ENCODE measurements around the gene PRRC2B. TPM values are rescaled to one million over a fixed set of nuclear protein-coding genes. Genes with fewer than 3 reads are reported as not detected.
A peak's percentile ranks its signal among the peaks of the same experiment; 100 is the strongest.
"Not testable (repeated sequence)": the region's sequence is repeated elsewhere in the genome, so short reads cannot be mapped to it uniquely, and the experiment has no call there.

PRRC2B gene
- total RNA-seq, 2 experiments from 2014 or later = 157 to 171 TPM

- intact Hi-C loops (cut with micrococcal nuclease) = no loop called here
- no peaks in the 10 kb centered on the region for H3K27me3 Mint-ChIP-seq (ENCODE audit: low read depth)
- peaks cover 24% of the 10 kb centered on the region for H3K4me1 Mint-ChIP-seq (ENCODE audit: low read depth)
- no peak overlapping the region for H3K27ac Mint-ChIP-seq
- H3K9me3 Mint-ChIP-seq = peaks cover 1% of the 10 kb centered on the region
- DNase-seq = no peak
- H3K4me3 Mint-ChIP-seq = no peak overlapping the region
- CTCF ChIA-PET = interaction anchor here (0.7 kb wide), 1 partner anchor 1069 kb away, joined by 3 read pairs; no protein-coding TSS in a partner anchor
- peaks cover 1% of the 10 kb centered on the region for H3K36me3 Mint-ChIP-seq (ENCODE audit: low read depth)
These were observed 140.9 kb downstream of the PRRC2B start for GRCh38 chr9:131534721-131535237.

- CTCF ChIA-PET = no interaction called here
- DNase-seq = no peak
- no peaks in the 10 kb centered on the region for H3K27me3 Mint-ChIP-seq (ENCODE audit: low read depth)
- peaks cover 2% of the 10 kb centered on the region for H3K36me3 Mint-ChIP-seq (ENCODE audit: low read depth)
- peaks cover 8% of the 10 kb centered on the region for H3K9me3 Mint-ChIP-seq
- H3K27ac Mint-ChIP-seq = no peak overlapping the region
- intact Hi-C loops (cut with micrococcal nuclease) = no loop called here
- no peak overlapping the region for H3K4me3 Mint-ChIP-seq
- peaks cover 25% of the 10 kb centered on the region for H3K4me1 Mint-ChIP-seq (ENCODE audit: low read depth)
These were observed 144.1 kb downstream of the PRRC2B start for GRCh38 chr9:131537946-131538345.

GRCh38 chr9:131539223-131539923 lies 145.5 kb downstream of the PRRC2B start:
- no peak overlapping the region for H3K27ac Mint-ChIP-seq
- intact Hi-C loops (cut with micrococcal nuclease) = no loop called here
- DNase-seq = peak; percentile 28
- CTCF ChIA-PET = interaction anchor here (0.9 kb wide), 1 partner anchor 22 kb away, joined by 3 read pairs; no protein-coding TSS in a partner anchor
- no peak overlapping the region for H3K4me3 Mint-ChIP-seq
- H3K9me3 Mint-ChIP-seq = peaks cover 19% of the 10 kb centered on the region
- H3K36me3 Mint-ChIP-seq (ENCODE audit: low read depth) = peaks cover 8% of the 10 kb centered on the region
- H3K4me1 Mint-ChIP-seq (ENCODE audit: low read depth) = peaks cover 21% of the 10 kb centered on the region
- no peaks in the 10 kb centered on the region for H3K27me3 Mint-ChIP-seq (ENCODE audit: low read depth)

GRCh38 chr9:131543141-131543540 lies 149.3 kb downstream of the PRRC2B start:
- Mint-ChIP-seq H3K27ac (no peak overlapping the region), H3K4me3 (no peak overlapping the region)
- CTCF ChIA-PET = no interaction called here

GRCh38 chr9:131545003-131545785 lies 151.3 kb downstream of the PRRC2B start, which contains the start of gene PRRT1B:
TSS of gene PRRT1B (plus strand) at chr9:131545523. CDS start at chr9:131545616, 93 bp downstream.
- H3K4me1 Mint-ChIP-seq (ENCODE audit: low read depth) = peaks cover 16% of the 10 kb centered on the region
- peaks cover 19% of the 10 kb centered on the region for H3K9me3 Mint-ChIP-seq
- CTCF ChIA-PET = interaction anchor here (1.1 to 1.8 kb wide), 2 partner anchors 40 to 44 kb away, joined by 3 to 6 read pairs; no protein-coding TSS in a partner anchor
- DNase-seq = no peak
- H3K36me3 Mint-ChIP-seq (ENCODE audit: low read depth) = peaks cover 8% of the 10 kb centered on the region
- H3K4me3 Mint-ChIP-seq = peak within 1 kb of the TSS; percentile 65
- H3K27me3 Mint-ChIP-seq (ENCODE audit: low read depth) = peaks cover 44% of the 10 kb centered on the region
- no peak within 1 kb of the TSS for H3K27ac Mint-ChIP-seq
- intact Hi-C loops (cut with micrococcal nuclease) = no loop called here

More at GRCh38 chr9:131543141-131543540, 149.3 kb downstream of the PRRC2B start:
- Mint-ChIP-seq H3K36me3 (ENCODE audit: low read depth) (peaks cover 8% of the 10 kb centered on the region), H3K27me3 (ENCODE audit: low read depth) (peaks cover 28% of the 10 kb centered on the region), H3K9me3 (peaks cover 19% of the 10 kb centered on the region), H3K4me1 (ENCODE audit: low read depth) (peaks cover 22% of the 10 kb centered on the region)
- intact Hi-C loops (cut with micrococcal nuclease) = no loop called here
- DNase-seq = no peak

- H3K27me3 Mint-ChIP-seq (ENCODE audit: low read depth) = peaks cover 47% of the 10 kb centered on the region
- no peak for DNase-seq
- H3K4me1 Mint-ChIP-seq (ENCODE audit: low read depth) = peaks cover 13% of the 10 kb centered on the region
- peaks cover 19% of the 10 kb centered on the region for H3K9me3 Mint-ChIP-seq
- H3K27ac Mint-ChIP-seq = no peak overlapping the region
- intact Hi-C loops (cut with micrococcal nuclease) = no loop called here
- peak overlapping the region; percentile 35 for H3K4me3 Mint-ChIP-seq
- CTCF ChIA-PET = interaction anchor here (1.1 to 1.8 kb wide), 2 partner anchors 39 to 45 kb away, joined by 3 to 6 read pairs; no protein-coding TSS in a partner anchor
- H3K36me3 Mint-ChIP-seq (ENCODE audit: low read depth) = peaks cover 8% of the 10 kb centered on the region
These were observed 152.0 kb downstream of the PRRC2B start for GRCh38 chr9:131545786-131546335.

GRCh38 chr9:131546336-131547084 lies 152.6 kb downstream of the PRRC2B start:
- intact Hi-C loops (cut with micrococcal nuclease) = no loop called here
- peak overlapping the region; percentile 65 for H3K4me3 Mint-ChIP-seq
- H3K9me3 Mint-ChIP-seq = peaks cover 19% of the 10 kb centered on the region
- no peak overlapping the region for H3K27ac Mint-ChIP-seq
- H3K4me1 Mint-ChIP-seq (ENCODE audit: low read depth) = peaks cover 13% of the 10 kb centered on the region
- peaks cover 49% of the 10 kb centered on the region for H3K27me3 Mint-ChIP-seq (ENCODE audit: low read depth)
- CTCF ChIA-PET = interaction anchor here (1.1 to 1.8 kb wide), 2 partner anchors 38 to 46 kb away, joined by 3 to 6 read pairs; no protein-coding TSS in a partner anchor
- H3K36me3 Mint-ChIP-seq (ENCODE audit: low read depth) = peaks cover 8% of the 10 kb centered on the region
- peak; percentile 42 for DNase-seq

GRCh38 chr9:131549186-131549585 lies 155.3 kb downstream of the PRRC2B start:
- H3K36me3 Mint-ChIP-seq (ENCODE audit: low read depth); H3K9me3 Mint-ChIP-seq; H3K4me3 Mint-ChIP-seq; DNase-seq; intact Hi-C loops (cut with micrococcal nuclease); CTCF ChIA-PET; H3K27ac Mint-ChIP-seq: not testable (repeated sequence)
- Mint-ChIP-seq H3K27me3 (ENCODE audit: low read depth) (peaks cover 49% of the 10 kb centered on the region), H3K4me1 (ENCODE audit: low read depth) (peaks cover 13% of the 10 kb centered on the region)

Other genes with a start within 250 kb of the PRRC2B start
- gene FAM78A, start 117.6 kb upstream of the PRRC2B start, total RNA-seq = 10 to 100 TPM; 24.1 to 24.7 TPM
- gene PLPP7, start 104.4 kb upstream of the PRRC2B start, total RNA-seq = under 1 TPM; 0.25 to 0.26 TPM
- gene POMT1, start 108.8 kb downstream of the PRRC2B start, total RNA-seq = 10 to 100 TPM; 28.7 to 33.8 TPM
- 10 to 100 TPM; 18.7 to 21.7 TPM for gene UCK1, start 137.2 kb downstream of the PRRC2B start, total RNA-seq
- gene PRRT1B, start 151.4 kb downstream of the PRRC2B start, total RNA-seq = not detected

Measured in activated naive CD4-positive, alpha-beta T cell treated with anti-CD3 and anti-CD28 coated beads for 36 hours (primary cell).